Loucy (cell line): ENCODE measurements around the gene TEX19.

Experiments
- CTCF ChIP-seq: fragments of 200-600 bp; sonication (generic); conservative IDR thresholded peaks from 2 replicates; pipeline ENCODE4 v1.5.1; 2014; ENCODE audit warnings: mild to moderate bottlenecking, antibody characterized with exemption, low read length
- EZH2phosphoT487 ChIP-seq: fragments of 200-600 bp; IDR thresholded peaks from 2 replicates; pipeline ENCODE4 v1.6.1; 2018; ENCODE audit warnings: antibody characterized with exemption, mild to moderate bottlenecking, moderate library complexity, borderline replicate concordance

GRCh38 chr17:82314727-82315605 lies 44.1 kb upstream of the TEX19 start:
- no peak for TF ChIP-seq CTCF
- no peak for TF ChIP-seq EZH2phosphoT487
